Adrenal gland (tissue), 12 donors: Measurements from ENCODE around the gene MNT. TPM values are rescaled to one million over a fixed set of nuclear protein-coding genes. Genes with fewer than 3 reads are reported as not detected.

Experiments used
- DNase-seq, 7 donors: peaks; one replicate each; pipeline ENCODE4 v3.0.0-alpha.2; 2019 to 2020
- H3K27ac ChIP-seq, 5 donors: fragments of 200-600 bp; sonication (generic) in 4 of 5; 1 replicate in 3 of 5; 2 replicates in 2 of 5; pipeline versions ENCODE4 v1.5.1 to v1.8.0; 2016 to 2020; ENCODE audit warnings: mild to moderate bottlenecking in 1 of 5
- H3K27me3 ChIP-seq: fragments of 200-600 bp; 2 replicates; pipeline ENCODE4 v1.8.0; 2021
- H3K36me3 ChIP-seq, 2 donors: fragments of 200-600 bp; replicated peaks in 1 of 2; 1 replicate in 1 of 2; 2 replicates in 1 of 2; pipeline versions ENCODE4 v1.5.1 to v1.8.0; 2018 to 2022
- H3K4me1 ChIP-seq, 2 donors: fragments of 200-600 bp; replicated peaks in 1 of 2; 1 replicate in 1 of 2; 2 replicates in 1 of 2; pipeline versions ENCODE4 v1.5.1 to v1.8.0; 2018 to 2021
- H3K4me3 ChIP-seq, 4 donors: fragments of 200-600 bp; sonication (generic) in 3 of 4; one replicate each; pipeline ENCODE4 v1.5.1; 2016 to 2018
- H3K9me3 ChIP-seq, 3 donors: fragments of 200-600 bp; sonication (generic) in 1 of 3; replicated peaks in 1 of 3; 1 replicate in 2 of 3; 2 replicates in 1 of 3; pipeline versions ENCODE4 v1.5.1 to v1.8.0; 2016 to 2021
- CTCF ChIP-seq, 6 experiments: fragments of 450-650 bp in 4 of 6; fragments of 200-600 bp in 2 of 6; sonication (generic) in 1 of 6; IDR thresholded peaks; 1 replicate in 5 of 6; 2 replicates in 1 of 6; pipeline versions ENCODE4 v1.5.1 to v1.8.0; 2016 to 2021; ENCODE audit warnings: antibody characterized with exemption in 6 of 6, mild to moderate bottlenecking in 2 of 6, moderate library complexity in 1 of 6
- POLR2A ChIP-seq, 2 donors: fragments of 450-650 bp; IDR thresholded peaks; one replicate each; pipeline ENCODE4 v1.6.1; 2017; ENCODE audit warnings: antibody characterized with exemption in 2 of 2, mild to moderate bottlenecking in 2 of 2, moderate library complexity in 1 of 2
- WGBS, 4 donors: extraction: QIAGEN DNeasy Blood & Tissue Kit in 2 of 4; methylation state at CpG; one replicate each; pipeline versions ENCODE4 v1.1.5 to v1.1.7; 2013 to 2017; 5-methylcytosine and 5-hydroxymethylcytosine counted together
- intact Hi-C, 2 donors: fragments of 100-400 bp; cut with DNase I; formaldehyde crosslinking; loops; one replicate each; pipeline versions ENCODE4 v1.14.1 to v1.15.0; 2022 to 2023
- polyA plus RNA-seq, 3 donors: library from polyadenylated mRNA; stranded (reverse); fragments of 200-250 nt in 2 of 3; fragments of 350-450 nt in 1 of 3; fragmentation: Illumina TruSeq in 1 of 3; extraction: RNeasy Lipid Tissue Mini Kit (QIAGEN cat#74804) in 1 of 3; gene quantifications; one replicate each; pipeline ENCODE4 v1.2.3, GENCODE V29; 2013 to 2014
- total RNA-seq, 9 donors: library from RNA; depleted of rRNA in 4 of 9; stranded (reverse); fragments of >200 nt in 4 of 9; fragments of 120-200 nt in 1 of 9; fragmentation: NEBNext Ultra II Directional in 1 of 9; extraction: Animal tissue kit (Norgen Biotek cat#: 25700) in 1 of 9; gene quantifications; one replicate each; pipeline versions ENCODE4 v1.1.0 to v1.2.4, GENCODE V29; 2013 to 2023
- donor health status: healthy with polysubstance abuse.
- donor health status: Bipolar disorder and iron deficiency.
- donor health status: DM: yes; HTN: yes; CAD: no.
- donor health status: DM: no; HTN: no; CAD: no.
- donor health status: DM: no; HTN: no; CAD: no.
- donor health status: DM: yes; HTN: yes; CAD: no.

The MNT gene
- total and polyA plus RNA-seq, 12 donors, result 3.5 to 43.9 (median 19.6) TPM

GRCh38 chr17:2406271-2406902 is 5.5 kb upstream of the MNT start:
- TF ChIP-seq CTCF (IDR thresholded peaks at IDR 0.05), result no peak
- TF ChIP-seq POLR2A (IDR thresholded peaks at IDR 0.05), result peak in 1 of 2 donors; percentile 9
- H3K36me3 ChIP-seq, result no peaks in the 10 kb centered on the region
- H3K27ac ChIP-seq, result peak overlapping the region; percentile 80 to 97 (median 94)
- DNase-seq, result peak in 5 of 7 donors; percentile 53 to 68 (median 60)
- no peaks in the 10 kb centered on the region for H3K9me3 ChIP-seq
- WGBS, 4 donors, result 51 to 59% (median 57%) methylated on average over 4 to 8 of the region's 8 CpGs
- peak overlapping the region in 1 of 4 donors; percentile 12 for H3K4me3 ChIP-seq
- peaks cover 17 to 46% of the 10 kb centered on the region in 2 donors for H3K4me1 ChIP-seq
- intact Hi-C loops, result no loop called here
- no peaks in the 10 kb centered on the region for H3K27me3 ChIP-seq

- peak overlapping the region in 3 of 5 donors; percentile 94 to 97 (median 97) for H3K27ac ChIP-seq
- peaks cover 17 to 46% of the 10 kb centered on the region in 2 donors for H3K4me1 ChIP-seq
- intact Hi-C loops, result no loop called here
- H3K27me3 ChIP-seq, result no peaks in the 10 kb centered on the region
- H3K9me3 ChIP-seq, result no peaks in the 10 kb centered on the region
- H3K4me3 ChIP-seq, result no peak overlapping the region
- TF ChIP-seq POLR2A (IDR thresholded peaks at IDR 0.05), result no peak
- TF ChIP-seq CTCF (IDR thresholded peaks at IDR 0.05), result no peak
- WGBS, 4 donors, result 83 to 90% (median 85%) methylated on average over 14 of the region's 14 CpGs
- peak in 3 of 7 donors; percentile 20 to 31 (median 21) for DNase-seq
- H3K36me3 ChIP-seq, result no peaks in the 10 kb centered on the region
Observed at GRCh38 chr17:2405247-2405926, 4.5 kb upstream of the MNT start.

GRCh38 chr17:2403044-2403443 is 2.2 kb upstream of the MNT start:
- Histone ChIP-seq H3K27me3 (no peaks in the 10 kb centered on the region), H3K36me3 (no peaks in the 10 kb centered on the region), H3K4me3 (no peak overlapping the region), H3K27ac (peak overlapping the region in 2 of 5 donors; percentile 99), H3K9me3 (no peaks in the 10 kb centered on the region), H3K4me1 (peaks cover 30 to 57% of the 10 kb centered on the region in 2 donors)
- WGBS, 4 donors, result 95 to 100% (median 96%) methylated on average over 1 to 4 of the region's 4 CpGs
- DNase-seq, result peak in 1 of 7 donors; percentile 8
- intact Hi-C loops, result no loop called here
- TF ChIP-seq CTCF (IDR thresholded peaks at IDR 0.05) (no peak), POLR2A (IDR thresholded peaks at IDR 0.05) (no peak)

GRCh38 chr17:2402544-2402943 is 1.7 kb upstream of the MNT start:
- Histone ChIP-seq H3K27ac (peak overlapping the region in 3 of 5 donors; percentile 97 to 99 (median 99)), H3K4me3 (peak overlapping the region in 2 of 4 donors; percentile 18 to 72), H3K27me3 (no peaks in the 10 kb centered on the region), H3K9me3 (no peaks in the 10 kb centered on the region), H3K4me1 (peaks cover 34 to 60% of the 10 kb centered on the region in 2 donors), H3K36me3 (no peaks in the 10 kb centered on the region)
- WGBS, 4 donors, result 17 to 64% (median 28%) methylated on average over 3 to 15 of the region's 15 CpGs
- TF ChIP-seq POLR2A (IDR thresholded peaks at IDR 0.05) (no peak), CTCF (IDR thresholded peaks at IDR 0.05) (no peak)
- DNase-seq, result peak in 4 of 7 donors; percentile 37 to 49 (median 42)
- intact Hi-C loops, result no loop called here
